Thyroid gland (tissue), 4 donors: ENCODE data around the gene CD300A.

ENCODE experiments used
- POLR2A ChIP-seq, 2 donors: fragments of 450-650 bp; IDR thresholded peaks; one replicate each; pipeline ENCODE4 v1.6.1; 2017; ENCODE audit warnings: antibody characterized with exemption in 2 of 2, mild to moderate bottlenecking in 2 of 2, moderate library complexity in 1 of 2
- TF ChIP-seq, protein P1 (sequence below), 6 experiments: fragments of 200-600 bp in 3 of 6; fragments of 450-650 bp in 3 of 6; sonication (generic) in 3 of 6; IDR thresholded peaks; one replicate each; pipeline ENCODE4 v1.5.1; 2016 to 2019; ENCODE audit warnings: antibody characterized with exemption in 6 of 6, mild to moderate bottlenecking in 2 of 6, inconsistent platforms in 1 of 6, moderate library complexity in 1 of 6

DNA sequence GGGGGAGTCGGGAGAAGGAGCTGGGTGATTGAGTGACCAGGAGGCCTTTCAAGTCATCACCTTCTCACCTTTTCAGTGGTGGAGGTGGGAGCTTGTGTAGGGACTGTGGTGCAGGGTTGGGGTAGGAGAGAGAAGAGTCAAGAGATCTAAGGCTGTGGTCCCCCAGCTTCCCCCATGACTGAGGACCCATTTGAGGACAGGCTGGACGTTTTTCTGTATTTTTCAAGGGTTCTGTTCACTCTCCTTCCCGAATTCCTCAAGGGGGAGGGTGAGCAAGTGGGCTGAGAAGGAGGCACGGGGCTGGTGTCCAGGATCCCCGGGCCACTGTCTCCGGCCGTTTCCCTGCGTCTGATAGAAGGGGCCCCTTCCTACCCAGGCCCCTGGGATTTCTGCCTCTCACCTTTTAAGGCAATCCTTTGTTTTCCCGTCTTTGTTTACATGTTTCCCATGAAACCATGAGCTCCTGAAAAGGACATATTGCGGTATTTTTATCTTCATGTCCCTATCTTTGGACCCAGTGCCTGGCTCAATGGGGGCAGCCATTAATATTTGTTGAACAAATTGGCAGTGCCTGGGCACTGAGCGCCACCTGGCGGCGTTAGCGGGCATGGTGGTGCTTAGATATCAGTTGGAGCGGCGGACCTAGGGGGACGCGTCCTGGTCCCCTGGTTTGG, 9.2 kb upstream of the CD300A start:
- TF ChIP-seq, protein P1, sequence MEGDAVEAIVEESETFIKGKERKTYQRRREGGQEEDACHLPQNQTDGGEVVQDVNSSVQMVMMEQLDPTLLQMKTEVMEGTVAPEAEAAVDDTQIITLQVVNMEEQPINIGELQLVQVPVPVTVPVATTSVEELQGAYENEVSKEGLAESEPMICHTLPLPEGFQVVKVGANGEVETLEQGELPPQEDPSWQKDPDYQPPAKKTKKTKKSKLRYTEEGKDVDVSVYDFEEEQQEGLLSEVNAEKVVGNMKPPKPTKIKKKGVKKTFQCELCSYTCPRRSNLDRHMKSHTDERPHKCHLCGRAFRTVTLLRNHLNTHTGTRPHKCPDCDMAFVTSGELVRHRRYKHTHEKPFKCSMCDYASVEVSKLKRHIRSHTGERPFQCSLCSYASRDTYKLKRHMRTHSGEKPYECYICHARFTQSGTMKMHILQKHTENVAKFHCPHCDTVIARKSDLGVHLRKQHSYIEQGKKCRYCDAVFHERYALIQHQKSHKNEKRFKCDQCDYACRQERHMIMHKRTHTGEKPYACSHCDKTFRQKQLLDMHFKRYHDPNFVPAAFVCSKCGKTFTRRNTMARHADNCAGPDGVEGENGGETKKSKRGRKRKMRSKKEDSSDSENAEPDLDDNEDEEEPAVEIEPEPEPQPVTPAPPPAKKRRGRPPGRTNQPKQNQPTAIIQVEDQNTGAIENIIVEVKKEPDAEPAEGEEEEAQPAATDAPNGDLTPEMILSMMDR (IDR thresholded peaks at IDR 0.05): peak; percentile 90 to 98 (median 97)
- no peak for TF ChIP-seq POLR2A (IDR thresholded peaks at IDR 0.05)
